ENCODE results near the gene TAC3. TPM values are rescaled to one million over a fixed set of nuclear protein-coding genes. Genes with fewer than 3 reads are reported as not detected.

Gene TAC3
- total and polyA plus RNA-seq, 8 donors, result 0.31 to 1.1 (median 0.73) TPM; not detected in 2

DNA sequence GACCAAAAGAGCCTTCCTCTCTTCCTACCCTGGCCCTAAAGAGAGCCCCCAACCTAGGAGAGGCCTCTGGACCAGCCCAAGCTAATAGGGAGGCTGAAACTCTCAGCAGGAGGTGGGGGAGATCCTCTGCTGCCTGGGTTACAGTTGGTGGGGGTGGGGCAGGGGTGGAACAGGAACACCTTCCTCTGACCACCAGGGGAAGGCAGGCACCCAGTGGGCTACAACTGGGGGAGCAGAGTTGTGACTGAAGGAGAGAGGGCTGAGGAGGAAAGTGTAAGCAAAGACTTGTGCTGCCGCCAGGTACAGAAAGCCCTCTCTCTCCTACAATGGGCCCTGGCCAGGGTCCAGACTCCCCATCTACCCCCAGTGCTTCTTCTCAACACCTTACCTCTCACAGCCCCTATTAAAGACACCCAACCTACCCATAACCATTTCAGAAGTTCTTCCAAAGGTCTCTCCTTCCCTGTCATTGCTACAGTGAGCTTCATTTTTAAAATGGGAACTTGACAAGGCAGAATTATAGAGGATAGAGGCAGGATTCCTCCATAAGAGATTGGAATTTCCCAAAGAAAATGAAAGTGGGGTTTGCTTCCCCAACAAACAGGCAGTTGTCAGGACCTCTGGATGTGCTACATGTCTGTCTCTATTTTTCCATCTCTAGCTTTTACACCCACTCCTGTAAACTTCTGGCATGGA lies 32.2 kb upstream of the TAC3 start:
- ATAC-seq (no peak), DNase-seq (no peak)
- peaks cover 0 to 6% of the 10 kb centered on the region in 2 donors for H3K27me3 ChIP-seq
- TF ChIP-seq, protein P1, sequence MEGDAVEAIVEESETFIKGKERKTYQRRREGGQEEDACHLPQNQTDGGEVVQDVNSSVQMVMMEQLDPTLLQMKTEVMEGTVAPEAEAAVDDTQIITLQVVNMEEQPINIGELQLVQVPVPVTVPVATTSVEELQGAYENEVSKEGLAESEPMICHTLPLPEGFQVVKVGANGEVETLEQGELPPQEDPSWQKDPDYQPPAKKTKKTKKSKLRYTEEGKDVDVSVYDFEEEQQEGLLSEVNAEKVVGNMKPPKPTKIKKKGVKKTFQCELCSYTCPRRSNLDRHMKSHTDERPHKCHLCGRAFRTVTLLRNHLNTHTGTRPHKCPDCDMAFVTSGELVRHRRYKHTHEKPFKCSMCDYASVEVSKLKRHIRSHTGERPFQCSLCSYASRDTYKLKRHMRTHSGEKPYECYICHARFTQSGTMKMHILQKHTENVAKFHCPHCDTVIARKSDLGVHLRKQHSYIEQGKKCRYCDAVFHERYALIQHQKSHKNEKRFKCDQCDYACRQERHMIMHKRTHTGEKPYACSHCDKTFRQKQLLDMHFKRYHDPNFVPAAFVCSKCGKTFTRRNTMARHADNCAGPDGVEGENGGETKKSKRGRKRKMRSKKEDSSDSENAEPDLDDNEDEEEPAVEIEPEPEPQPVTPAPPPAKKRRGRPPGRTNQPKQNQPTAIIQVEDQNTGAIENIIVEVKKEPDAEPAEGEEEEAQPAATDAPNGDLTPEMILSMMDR (IDR thresholded peaks at IDR 0.05), result no peak
- H3K36me3 ChIP-seq, result no peaks in the 10 kb centered on the region
- H3K9me3 ChIP-seq, result no peaks in the 10 kb centered on the region
- H3K27ac ChIP-seq, result peak overlapping the region in 1 of 2 donors; percentile 28
- H3K4me1 ChIP-seq, result peaks cover 0 to 38% of the 10 kb centered on the region in 2 donors
- intact Hi-C loops (cut with DNase I), result no loop called here
- H3K4me3 ChIP-seq, result no peak overlapping the region

DNA sequence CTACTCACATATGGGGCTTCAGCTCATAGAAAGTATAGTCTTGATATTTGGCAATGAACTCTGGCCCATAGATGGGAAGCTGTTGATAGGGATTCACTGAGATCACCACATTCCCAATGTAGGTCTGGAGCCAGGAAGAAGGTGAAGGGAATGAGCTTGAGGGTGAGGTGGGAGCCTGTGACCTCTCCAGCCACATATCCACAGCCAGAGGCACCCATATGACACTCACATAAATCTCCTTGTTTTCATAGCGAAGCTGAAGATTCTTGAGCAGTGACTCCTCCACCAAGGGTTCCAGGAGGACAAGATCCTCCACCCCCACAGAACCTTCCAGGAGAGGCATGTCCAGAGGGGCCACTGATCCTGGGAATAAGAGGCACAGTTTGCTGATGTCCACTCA lies 31.7 kb upstream of the TAC3 start:
- TF ChIP-seq, protein P1 (IDR thresholded peaks at IDR 0.05), result no peak
- H3K4me1 ChIP-seq, result peaks cover 0 to 38% of the 10 kb centered on the region in 2 donors
- intact Hi-C loops (cut with DNase I), result no loop called here
- ATAC-seq (no peak), DNase-seq (no peak)
- H3K36me3 ChIP-seq, result no peaks in the 10 kb centered on the region
- peaks cover 0 to 6% of the 10 kb centered on the region in 2 donors for H3K27me3 ChIP-seq
- no peak overlapping the region for H3K27ac ChIP-seq
- no peaks in the 10 kb centered on the region for H3K9me3 ChIP-seq
- H3K4me3 ChIP-seq, result no peak overlapping the region

DNA sequence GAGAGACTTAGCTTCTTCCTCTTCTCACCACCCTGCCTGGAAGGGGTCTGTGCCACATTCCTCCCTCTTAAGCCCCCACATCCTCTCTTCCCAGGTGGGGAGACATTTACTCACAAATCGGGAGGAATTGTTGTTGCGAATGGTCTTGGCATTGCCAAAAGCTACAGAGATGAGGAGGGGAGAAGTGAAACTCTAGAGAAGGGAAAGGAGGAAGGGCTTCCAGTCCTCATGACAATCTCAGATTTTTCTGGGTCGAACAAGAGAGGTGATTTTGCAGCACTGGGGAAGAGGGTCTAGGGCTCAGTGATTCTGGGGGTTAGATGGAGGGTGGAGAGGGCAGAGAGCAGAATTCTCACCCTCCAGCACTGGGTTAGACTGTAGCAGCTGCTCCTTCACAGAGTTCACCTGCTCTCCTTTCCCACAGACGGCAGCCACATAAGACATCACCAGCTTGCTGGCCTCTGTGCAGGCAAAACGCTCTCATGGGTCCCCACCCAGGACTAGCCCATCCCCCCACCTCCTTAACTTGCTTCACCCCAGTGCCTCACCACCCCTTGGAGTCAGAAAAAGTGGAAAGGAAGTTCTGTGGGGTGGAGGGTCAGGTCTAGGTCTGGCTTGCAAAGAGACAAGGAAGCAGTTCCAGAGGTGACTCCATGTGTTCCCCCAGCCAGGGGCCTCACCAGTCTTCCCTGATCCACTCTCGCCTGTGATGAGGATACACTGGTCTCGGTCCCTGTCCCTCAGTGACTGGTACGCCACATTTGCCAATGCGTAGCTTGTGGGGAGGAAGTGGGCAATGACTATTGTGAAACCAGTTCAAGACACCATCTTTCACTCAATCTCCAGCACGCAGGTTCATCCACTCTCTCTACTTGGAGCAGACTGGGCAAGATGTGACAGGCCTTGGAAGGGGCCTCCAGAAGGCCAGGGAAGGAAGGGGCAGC lies 30.9 kb upstream of the TAC3 start:
- Histone ChIP-seq H3K36me3 (no peaks in the 10 kb centered on the region), H3K4me3 (no peak overlapping the region), H3K27ac (peak overlapping the region in 1 of 2 donors; percentile 33), H3K4me1 (peaks cover 0 to 38% of the 10 kb centered on the region in 2 donors), H3K27me3 (peaks cover 0 to 6% of the 10 kb centered on the region in 2 donors), H3K9me3 (no peaks in the 10 kb centered on the region)
- peak; percentile 34 for ATAC-seq
- DNase-seq, result no peak
- intact Hi-C loops (cut with DNase I), result no loop called here
- TF ChIP-seq, protein P1 (IDR thresholded peaks at IDR 0.05), result no peak

DNA sequence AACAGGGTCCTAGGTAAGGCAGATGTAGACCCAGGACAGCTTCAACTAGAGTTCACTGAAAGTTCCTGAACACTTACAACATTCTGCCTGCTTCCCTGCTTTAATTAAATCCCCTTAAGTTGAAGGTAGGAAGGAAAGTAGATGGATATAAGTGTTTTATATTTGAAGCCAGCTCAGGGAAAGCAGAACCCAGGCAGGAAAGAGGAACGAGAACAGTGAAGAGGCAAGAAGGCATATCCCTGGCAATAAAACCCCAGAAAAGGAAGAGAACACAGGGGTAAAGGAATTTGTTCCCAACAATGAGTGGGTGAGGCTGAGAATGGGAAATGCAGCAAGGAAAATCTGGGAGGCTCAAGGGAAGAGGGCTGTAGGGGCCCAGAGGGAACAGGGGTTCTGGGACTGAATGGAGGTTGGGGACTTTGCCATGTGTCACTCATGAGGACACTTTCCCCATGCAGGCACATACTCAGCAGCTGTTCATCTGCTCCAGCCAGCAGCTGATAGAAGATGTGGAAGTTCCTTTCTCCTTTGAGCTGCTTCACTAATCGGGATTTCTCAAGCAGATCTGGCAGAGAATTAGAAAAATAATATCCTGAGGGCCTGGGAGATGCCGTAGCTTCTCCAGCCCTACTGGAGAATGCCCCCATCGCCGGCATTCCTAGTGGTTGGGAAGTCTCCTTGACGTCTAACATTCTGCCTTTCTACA lies 29.9 kb upstream of the TAC3 start:
- ATAC-seq, result peak; percentile 17
- Histone ChIP-seq H3K4me1 (peaks cover 0 to 38% of the 10 kb centered on the region in 2 donors), H3K9me3 (no peaks in the 10 kb centered on the region), H3K27ac (no peak overlapping the region), H3K27me3 (peaks cover 0 to 6% of the 10 kb centered on the region in 2 donors), H3K4me3 (no peak overlapping the region), H3K36me3 (no peaks in the 10 kb centered on the region)
- DNase-seq, result no peak
- intact Hi-C loops (cut with DNase I), result no loop called here
- TF ChIP-seq, protein P1 (IDR thresholded peaks at IDR 0.05), result no peak

Data from left lung (tissue), 10 donors.